ENCODE data around the gene APOBR.
"Not testable (repeated sequence)": the region's sequence is repeated elsewhere in the genome, so short reads cannot be mapped to it uniquely, and the experiment has no call there.

APOBR gene, protein sequence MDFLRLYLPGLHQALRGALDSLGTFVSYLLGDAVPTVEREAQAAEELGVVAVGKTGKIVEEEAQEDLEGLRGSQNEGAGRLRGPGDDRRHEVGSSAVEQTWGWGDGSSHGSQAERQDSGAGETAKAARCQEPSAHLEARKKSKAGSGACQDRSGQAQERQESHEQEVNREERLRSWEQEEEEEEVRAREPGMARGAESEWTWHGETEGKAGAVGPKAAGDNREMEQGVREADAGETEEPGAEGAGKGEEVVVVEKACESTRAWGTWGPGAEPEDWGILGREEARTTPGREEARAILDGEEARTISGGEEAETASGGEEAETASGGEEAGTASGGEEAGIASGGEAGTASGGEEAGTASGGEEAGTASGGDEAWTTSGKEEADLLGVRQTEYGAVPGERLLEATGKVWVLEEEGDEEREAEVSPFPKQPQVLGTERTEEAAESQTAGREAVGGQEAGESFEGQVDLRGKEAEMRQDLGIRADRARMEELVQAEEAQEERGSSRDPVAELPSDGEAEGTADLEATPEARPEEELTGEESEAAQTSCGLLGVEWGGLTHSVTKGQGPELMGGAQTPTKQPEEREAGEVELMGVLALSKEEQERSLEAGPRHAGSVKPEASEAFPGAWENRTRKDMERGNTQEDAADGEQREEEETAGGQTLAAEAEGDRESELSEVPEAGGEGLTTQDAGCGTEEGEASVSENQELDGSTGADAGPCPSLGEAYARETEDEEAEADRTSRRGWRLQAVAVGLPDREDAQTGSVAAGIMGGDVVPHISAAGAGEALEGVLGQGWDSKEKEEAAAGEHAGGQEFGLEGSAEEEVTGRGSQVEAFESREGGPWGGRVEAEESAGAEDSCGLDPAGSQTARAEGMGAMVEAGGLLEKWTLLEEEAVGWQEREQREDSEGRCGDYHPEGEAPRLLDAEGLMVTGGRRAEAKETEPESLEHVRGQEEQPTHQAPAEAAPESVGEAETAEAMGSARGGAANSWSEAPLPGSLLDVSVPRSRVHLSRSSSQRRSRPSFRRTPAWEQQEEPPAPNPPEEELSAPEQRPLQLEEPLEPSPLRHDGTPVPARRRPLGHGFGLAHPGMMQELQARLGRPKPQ

DNA sequence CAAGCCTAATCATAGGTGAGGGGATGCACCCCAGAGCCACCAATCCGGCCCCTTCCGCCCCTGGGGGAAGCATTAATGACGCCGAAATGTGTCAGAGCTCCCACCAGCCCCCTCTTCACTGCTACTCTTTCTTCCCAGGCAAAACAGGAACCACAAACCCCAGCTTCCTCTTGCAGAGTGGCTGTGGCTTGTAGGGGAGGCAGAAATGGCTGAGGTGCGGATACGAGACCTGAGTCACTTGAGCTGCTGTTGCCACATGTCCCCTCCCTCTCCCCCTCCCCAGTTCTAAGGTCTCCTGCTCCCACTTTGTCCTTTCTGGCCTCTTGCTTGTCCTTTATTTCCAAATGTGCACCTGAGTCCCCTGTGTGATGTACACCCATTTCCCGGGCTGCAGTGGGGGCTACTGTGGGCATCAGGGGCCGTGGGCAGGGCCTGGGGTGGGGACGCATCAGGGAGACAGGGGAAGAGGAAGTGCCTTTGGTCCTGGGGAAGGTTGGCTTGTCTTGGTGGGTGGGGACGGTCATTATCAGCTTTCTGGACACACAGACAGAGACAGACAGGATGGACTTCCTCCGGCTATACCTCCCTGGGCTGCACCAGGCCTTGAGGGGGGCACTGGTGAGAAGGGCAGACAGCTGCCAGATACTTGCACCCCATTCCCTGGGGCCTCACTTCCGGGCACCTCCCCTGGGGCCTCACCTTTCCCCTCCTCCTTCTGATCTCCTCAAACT lies at the start of gene APOBR:
Gene APOBR, plus strand, starts transcription at position 523 of the 731 bp plus-strand sequence. Its CDS starts 39 bp downstream, at position 562.
- DNase-seq (ENCODE audit: low read depth) = no peak

DNA sequence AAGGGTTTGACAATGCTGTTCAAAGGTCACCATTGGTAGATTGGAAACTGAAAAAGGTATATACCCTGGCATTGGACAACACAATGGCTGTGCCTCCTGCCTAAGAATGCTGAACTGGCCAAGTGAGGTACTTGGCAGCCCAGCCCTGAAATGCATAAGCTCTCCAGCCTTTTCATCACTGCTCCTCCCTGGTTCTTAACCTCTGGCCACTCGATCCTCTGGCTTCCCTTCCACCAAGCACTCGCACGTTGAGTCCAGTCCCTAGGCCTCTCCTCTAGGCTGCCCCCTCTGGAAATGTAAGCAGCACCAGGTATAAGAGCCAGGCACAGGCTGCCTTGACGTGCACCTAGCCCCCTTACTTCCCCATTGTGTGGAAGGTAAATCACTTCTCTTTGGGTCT lies 48.1 kb upstream of the APOBR start:
- DNase-seq (ENCODE audit: low read depth) = not testable (repeated sequence)

DNA sequence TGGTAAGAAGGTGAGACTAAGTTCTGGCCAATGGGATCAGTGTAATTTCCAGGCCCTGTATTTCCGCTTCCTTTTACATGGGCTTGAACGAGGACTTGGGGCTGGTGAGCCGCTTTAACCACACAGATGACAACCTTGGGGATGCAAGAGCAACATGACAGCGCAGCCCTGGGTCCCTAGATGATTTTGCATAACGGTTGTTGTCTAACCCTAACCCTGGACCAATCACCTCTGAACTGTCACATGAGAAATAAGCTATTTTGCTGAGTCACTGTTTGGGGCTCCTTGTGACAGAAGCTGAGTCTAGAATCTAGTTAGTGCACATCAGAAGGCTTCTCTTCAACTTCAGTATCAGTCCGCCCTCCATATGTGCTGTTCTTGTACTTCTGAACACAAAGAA lies 47.4 kb upstream of the APOBR start:
- not testable (repeated sequence) for DNase-seq (ENCODE audit: low read depth)

DNA sequence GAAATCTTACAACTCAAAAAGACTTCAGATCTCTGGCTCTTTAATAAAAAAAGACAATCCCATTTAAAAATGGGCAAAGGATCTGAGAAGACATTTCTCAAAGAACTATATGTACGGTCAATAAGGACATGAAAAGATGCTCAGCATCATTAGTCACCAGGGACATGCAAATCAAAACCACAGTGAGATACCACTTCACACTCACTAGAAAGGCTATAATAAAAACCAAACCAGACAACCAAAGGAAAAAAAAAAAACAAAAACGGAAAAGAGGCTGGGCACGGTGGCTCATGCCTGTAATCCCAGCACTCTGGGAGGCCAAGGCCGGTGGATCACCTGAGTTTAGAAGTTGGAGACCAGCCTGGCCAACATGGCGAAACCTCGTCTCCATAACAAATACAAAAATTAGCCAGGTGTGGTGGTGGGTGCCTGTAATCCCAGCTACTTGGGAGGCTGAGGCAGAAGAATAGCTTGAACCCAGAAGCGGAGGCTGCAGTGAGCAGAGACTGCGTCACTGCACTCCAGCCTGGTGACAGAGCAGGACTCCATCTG lies 20.7 kb upstream of the APOBR start:
- no peak for DNase-seq (ENCODE audit: low read depth)

DNA sequence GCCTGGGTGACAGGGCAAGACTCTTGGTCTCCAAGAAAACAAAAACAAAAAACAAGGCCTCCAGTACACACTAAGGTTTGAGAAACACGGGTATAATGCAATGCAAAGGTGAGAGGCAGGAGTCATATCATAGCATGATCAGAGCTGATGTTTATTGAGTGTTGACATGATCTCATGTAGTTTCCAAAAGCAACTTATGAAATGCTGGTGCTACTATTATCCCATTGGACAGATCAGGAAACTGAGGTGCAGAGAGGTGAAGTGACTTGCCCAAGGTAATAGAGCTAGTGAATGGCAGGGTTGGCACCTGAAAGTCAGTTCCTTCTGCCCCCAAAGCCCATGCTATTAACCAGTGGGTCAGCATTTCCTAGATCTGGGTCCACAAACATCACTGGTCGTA lies 19.2 kb upstream of the APOBR start:
- no peak for DNase-seq (ENCODE audit: low read depth)

DNA sequence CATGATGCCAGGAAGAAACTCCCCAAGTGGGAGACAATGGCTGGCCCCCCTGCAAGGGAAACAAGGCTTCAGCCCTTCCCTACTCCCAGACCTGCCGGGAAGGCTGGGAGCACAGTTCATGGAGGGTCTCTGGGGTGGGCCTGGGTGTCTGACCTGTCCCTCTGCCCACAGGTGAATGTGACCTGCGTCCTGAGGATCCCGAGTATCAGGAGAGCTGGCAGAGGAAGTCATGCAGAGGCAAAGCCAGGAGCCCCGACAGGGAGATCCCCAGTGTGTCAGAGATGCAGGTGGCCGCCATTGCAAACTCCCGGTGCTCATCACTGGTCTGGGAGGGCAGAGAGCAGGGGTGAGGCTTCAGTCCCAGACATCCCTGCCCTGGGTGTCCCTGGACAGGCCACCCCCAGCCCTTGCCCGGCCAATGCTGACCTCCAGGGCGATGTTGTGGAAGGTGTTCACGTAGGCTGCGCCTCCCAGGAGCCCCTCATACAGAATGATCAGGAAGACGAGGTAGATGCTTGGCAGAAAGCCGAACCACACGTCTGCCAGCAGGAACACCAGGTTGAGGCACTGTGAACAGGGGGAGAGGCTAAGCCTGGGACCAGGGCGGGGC lies 17.0 kb upstream of the APOBR start:
- DNase-seq (ENCODE audit: low read depth) = no peak

DNA sequence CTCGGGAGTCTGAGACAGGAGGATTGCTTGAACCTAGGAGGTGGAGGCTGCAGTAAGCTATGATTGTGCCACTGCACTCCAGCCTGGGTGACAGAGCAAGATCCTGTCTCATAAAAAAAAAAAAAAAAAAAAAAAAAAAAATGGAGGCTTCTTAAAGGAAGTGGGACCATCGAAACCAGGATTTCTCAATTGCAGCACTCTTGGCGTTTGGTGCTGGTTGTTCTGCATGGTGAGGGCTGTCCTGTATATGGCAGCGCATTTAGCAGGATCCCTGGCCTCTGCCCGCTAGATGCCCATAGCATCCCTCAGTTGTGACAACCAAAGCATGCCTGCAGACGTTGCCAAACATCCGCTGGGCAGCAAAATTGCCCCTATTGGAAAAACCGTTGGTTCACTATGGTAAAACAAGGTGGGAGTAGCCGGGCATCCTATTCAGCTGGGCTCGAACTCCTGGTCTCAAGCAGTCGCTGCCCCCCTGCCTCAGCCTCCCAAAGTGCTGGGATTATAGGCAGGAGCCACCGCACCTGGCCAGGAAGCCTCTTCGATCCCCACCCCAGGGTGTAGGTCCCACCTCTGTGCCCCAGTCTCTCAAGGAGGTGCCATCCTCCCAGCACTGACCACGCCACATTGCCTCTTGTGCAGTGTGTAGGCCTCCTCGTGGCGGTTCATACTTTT lies 15.8 kb upstream of the APOBR start:
- no peak for DNase-seq (ENCODE audit: low read depth)

DNA sequence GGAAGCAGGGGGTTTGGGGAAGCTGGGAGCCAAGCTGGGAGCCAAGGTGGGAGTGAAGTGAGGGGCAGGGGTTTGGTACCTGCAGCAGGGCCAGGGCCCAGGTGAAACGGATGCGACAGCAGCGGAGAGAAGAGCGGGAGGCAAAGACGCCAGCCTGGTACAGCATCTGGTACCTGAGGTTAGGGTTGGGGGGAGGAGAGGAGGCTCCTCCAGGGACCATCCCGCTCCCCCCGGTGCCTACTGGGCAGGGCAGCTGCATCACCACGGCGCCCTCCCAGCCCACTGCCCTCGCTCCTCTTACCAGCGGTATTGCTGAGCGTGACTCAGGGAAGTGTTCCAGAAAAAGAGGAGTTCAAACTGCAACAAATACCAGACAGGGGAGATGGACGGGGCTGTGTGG lies 12.4 kb upstream of the APOBR start:
- DNase-seq (ENCODE audit: low read depth) = no peak

DNA sequence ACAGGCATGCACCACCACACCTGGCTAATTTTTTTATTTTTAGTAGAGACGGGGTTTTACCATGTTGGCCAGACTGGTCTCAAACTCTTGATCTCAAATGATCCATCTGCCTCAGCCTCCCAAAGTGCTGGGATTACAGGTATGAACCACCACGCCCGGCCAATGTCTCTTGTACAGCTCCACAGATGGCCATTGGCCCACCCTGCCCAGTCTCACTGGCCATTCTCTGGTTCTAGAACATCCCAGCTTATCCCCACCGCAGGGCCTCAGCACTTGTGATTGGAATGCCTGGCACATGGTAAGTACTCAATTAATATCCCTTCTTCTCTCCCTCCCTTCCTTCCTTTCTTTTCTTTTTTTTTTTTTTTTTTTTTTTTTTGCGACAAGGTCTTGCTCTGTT lies 11.1 kb upstream of the APOBR start:
- DNase-seq (ENCODE audit: low read depth) = not testable (repeated sequence)

DNA sequence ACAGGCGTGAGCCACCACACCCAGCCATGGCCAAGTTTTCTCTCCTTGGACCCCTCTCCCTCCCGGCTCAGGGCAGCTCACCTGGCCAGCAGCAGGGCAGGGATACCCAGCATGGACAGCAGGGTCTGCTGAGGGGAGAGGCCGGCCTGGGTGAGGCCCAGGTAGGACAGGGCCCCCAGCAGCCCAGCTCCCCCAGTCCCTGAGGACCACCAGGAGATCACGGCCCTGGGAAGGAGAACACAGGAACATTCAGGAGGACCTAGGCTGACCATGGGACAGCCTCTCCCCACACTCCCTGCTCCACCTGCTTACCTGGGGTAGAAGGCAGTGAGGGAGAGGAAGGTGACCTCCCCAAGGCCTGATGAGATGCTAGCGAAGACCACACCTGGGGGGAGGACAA lies 8.2 kb upstream of the APOBR start:
- no peak for DNase-seq (ENCODE audit: low read depth)

DNA sequence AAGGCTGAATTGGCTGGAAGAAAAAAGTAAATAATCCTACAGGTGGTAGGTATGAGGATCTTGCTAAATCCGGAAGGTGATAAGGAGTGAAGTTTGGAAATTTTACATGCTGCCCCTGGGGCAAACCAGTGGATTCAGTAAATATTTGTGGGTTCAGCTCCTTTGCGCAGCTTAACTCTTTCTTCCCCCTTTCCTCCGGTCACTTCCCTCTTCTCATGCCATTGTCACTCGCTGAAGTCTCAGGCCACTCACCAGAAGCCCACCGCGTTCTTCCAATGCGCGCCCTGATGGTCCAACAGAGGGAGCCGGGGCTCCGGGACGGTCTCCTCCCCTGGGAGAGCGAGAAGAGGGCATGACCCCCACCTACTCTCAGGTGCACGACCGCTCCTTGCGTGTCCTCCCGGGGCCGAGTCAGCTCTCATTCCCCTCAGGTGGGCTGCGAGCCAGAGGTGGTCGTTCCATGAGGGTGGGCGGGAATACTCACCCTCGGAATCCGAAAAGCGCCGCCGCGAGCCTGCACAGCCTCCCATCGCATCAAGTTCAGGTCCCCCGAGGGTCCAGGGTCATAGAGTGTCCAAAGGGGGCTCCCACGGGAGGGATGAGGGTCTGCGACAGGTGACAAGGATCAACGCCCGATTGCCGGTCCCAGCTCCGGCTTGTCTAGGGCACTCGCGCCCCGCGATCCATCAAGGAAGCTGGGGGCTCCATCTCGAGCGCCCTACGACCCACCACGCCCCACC lies 3.0 kb upstream of the APOBR start:
- no peak for DNase-seq (ENCODE audit: low read depth)

DNA sequence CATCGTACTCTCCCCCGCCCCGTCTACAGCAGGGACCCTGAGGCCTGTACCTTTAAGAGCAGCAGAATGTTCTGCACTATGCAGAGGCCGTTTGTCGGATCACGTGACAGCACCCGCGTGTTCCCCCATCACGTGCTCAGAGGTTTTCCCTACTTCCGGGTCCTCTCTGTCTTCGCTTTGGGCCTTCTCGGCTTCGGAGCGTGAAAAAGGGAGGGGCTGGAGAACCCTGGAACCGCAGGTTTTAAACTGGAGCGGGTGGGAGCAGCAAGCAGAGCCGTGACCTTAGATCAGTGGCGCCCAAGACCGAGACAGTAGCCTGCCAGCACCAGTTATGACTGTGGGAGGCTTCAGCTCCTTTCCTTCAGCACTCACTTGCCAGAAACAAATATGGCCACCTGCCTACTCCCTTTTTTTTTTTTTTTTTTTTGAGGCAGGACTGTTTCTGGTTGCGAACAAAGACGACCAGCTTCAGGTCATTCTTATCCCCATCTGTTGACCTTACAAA lies 2.4 kb upstream of the APOBR start, which contains the start of gene CLN3:
Gene CLN3, minus strand, starts transcription at position 105 of the 505 bp plus-strand sequence. CDS start 315 bp downstream, outside the sequence.
- DNase-seq (ENCODE audit: low read depth) = peak; percentile 94

DNA sequence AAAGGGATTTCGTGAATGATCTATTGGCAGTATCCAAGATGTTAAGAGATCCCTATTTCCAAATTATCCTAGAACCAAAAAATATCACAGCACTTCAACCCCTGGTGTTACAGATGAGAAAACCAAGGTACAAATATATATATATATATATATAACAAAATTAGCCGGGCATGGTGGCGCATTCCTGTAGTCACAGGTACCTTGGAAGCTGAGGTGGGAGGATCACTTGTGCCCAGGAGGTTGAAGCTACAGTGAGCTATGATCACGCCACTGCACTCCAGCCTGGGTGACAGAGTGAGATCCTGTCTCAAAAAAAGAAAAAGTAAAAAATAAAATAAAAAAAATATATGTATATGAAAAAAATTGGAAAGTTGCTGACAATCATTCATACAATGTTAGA lies 1.9 kb upstream of the APOBR start:
- no peak for DNase-seq (ENCODE audit: low read depth)

DNA sequence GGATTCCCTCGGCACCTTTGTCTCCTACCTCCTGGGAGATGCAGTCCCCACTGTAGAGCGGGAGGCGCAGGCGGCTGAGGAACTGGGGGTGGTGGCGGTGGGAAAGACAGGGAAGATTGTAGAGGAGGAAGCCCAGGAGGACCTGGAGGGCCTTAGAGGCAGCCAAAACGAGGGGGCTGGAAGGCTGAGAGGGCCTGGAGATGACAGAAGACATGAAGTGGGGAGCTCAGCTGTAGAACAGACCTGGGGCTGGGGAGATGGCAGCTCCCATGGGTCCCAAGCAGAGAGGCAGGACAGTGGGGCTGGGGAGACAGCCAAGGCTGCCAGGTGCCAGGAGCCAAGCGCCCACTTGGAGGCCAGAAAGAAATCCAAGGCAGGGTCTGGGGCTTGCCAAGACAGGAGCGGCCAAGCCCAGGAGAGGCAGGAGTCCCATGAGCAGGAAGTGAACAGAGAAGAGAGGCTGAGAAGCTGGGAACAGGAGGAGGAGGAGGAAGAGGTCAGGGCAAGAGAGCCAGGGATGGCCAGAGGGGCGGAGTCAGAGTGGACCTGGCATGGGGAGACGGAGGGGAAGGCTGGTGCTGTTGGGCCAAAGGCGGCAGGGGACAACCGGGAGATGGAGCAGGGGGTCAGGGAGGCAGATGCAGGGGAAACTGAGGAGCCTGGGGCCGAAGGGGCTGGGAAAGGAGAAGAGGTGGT lies 803 bp downstream of the APOBR start:
- no peak for DNase-seq (ENCODE audit: low read depth)

DNA sequence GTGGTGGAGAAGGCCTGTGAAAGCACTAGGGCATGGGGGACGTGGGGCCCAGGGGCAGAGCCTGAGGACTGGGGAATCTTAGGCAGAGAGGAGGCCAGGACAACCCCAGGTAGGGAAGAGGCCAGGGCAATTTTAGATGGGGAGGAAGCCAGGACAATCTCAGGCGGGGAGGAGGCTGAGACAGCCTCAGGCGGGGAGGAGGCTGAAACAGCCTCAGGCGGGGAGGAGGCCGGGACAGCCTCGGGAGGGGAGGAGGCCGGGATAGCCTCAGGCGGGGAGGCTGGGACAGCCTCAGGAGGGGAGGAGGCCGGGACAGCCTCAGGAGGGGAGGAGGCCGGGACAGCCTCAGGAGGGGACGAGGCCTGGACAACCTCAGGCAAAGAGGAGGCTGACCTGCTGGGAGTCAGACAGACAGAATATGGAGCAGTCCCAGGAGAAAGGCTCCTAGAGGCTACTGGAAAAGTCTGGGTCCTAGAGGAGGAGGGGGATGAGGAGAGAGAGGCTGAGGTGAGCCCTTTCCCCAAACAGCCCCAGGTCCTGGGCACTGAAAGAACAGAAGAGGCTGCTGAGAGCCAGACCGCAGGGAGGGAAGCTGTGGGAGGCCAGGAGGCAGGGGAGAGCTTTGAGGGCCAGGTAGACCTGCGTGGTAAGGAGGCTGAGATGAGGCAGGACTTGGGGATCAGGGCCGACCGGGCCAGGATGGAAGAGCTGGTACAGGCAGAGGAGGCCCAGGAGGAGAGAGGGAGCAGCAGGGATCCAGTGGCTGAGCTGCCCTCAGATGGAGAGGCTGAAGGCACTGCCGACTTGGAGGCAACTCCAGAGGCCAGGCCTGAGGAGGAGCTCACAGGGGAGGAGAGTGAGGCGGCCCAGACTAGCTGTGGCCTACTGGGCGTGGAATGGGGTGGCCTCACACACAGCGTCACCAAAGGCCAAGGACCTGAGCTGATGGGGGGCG lies 1.6 kb downstream of the APOBR start:
- no peak for DNase-seq (ENCODE audit: low read depth)

DNA sequence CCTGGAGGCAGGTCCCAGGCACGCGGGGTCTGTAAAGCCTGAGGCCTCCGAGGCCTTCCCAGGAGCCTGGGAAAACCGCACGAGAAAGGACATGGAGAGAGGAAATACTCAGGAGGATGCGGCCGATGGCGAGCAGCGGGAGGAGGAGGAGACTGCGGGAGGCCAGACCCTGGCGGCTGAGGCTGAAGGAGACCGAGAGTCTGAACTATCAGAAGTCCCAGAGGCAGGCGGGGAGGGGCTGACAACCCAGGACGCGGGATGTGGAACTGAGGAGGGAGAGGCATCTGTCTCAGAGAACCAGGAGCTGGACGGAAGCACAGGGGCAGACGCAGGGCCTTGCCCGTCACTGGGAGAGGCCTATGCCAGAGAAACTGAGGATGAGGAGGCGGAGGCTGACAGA lies 2.4 kb downstream of the APOBR start:
- no peak for DNase-seq (ENCODE audit: low read depth)

DNA sequence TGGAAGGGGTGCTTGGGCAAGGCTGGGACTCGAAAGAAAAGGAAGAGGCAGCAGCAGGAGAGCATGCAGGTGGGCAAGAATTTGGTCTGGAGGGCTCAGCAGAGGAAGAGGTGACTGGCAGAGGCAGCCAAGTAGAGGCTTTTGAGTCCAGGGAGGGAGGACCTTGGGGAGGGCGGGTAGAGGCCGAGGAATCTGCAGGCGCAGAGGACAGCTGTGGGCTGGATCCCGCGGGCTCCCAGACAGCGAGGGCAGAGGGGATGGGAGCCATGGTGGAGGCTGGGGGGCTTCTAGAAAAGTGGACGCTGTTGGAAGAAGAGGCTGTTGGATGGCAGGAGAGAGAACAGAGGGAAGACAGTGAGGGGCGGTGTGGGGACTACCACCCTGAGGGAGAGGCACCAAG lies 2.9 kb downstream of the APOBR start:
- no peak for DNase-seq (ENCODE audit: low read depth)
